SU-DHL-6 (cell line): ENCODE measurements around the gene CNGA3.

Source experiments
- H2AFZ ChIP-seq: fragments of 200-600 bp; sonication (generic); 2 replicates; pipeline ENCODE4 v1.6.1; 2014; ENCODE audit warnings: low read depth, mild to moderate bottlenecking, moderate library complexity, mixed read lengths, antibody characterized with exemption, low read length; ENCODE audit not compliant: severe bottlenecking
- H3F3A ChIP-seq: fragments of 200-600 bp; shearing (Covaris generic); 2 replicates; pipeline ENCODE4 v1.6.0; 2016; ENCODE audit warnings: antibody characterized with exemption, mild to moderate bottlenecking; ENCODE audit not compliant: insufficient read depth
- H3K27ac ChIP-seq: fragments of 200-600 bp; sonication (generic); 2 replicates; pipeline ENCODE4 v1.5.1; 2016; ENCODE audit warnings: low read depth, mild to moderate bottlenecking, low read length, moderate library complexity, mixed read lengths
- H3K27me3 ChIP-seq: fragments of 200-600 bp; sonication (generic), shearing (Covaris generic); 2 replicates; pipeline ENCODE4 v1.6.0; 2014; ENCODE audit warnings: mild to moderate bottlenecking, low read length
- H3K36me3 ChIP-seq: fragments of 200-600 bp; sonication (generic); 2 replicates; pipeline ENCODE4 v1.6.1; 2014; ENCODE audit warnings: mild to moderate bottlenecking, low read length, mixed read lengths
- H3K4me2 ChIP-seq: fragments of 300-600, 200-600 bp; shearing (Covaris generic), sonication (generic); 2 replicates; pipeline ENCODE4 v1.6.0; 2014; ENCODE audit warnings: low read length, low read depth, mild to moderate bottlenecking; ENCODE audit not compliant: poor library complexity, severe bottlenecking
- H3K4me3 ChIP-seq: fragments of 200-600 bp; sonication (generic); 2 replicates; pipeline ENCODE4 v1.5.1; 2014; ENCODE audit warnings: antibody characterized with exemption, low read length, mild to moderate bottlenecking, mixed read lengths; ENCODE audit not compliant: insufficient read depth, poor library complexity, severe bottlenecking
- H3K79me2 ChIP-seq: fragments of 200-600 bp; sonication (generic); 2 replicates; pipeline ENCODE4 v1.6.1; 2014; ENCODE audit warnings: mild to moderate bottlenecking, low read length, moderate library complexity; ENCODE audit not compliant: insufficient read depth
- H3K9ac ChIP-seq: fragments of 200-600 bp; sonication (generic); 2 replicates; pipeline ENCODE4 v1.7.0; 2014; ENCODE audit warnings: mild to moderate bottlenecking, low read length
- H3K9me2 ChIP-seq: fragments of 200-600 bp; sonication (generic); replicated peaks from 2 replicates; pipeline ENCODE4 v1.6.1; 2014; ENCODE audit warnings: low read length; ENCODE audit not compliant: insufficient read depth
- H3K9me3 ChIP-seq: fragments of 200-600 bp; sonication (generic); 2 replicates; pipeline ENCODE4 v1.6.1; 2014; ENCODE audit warnings: low read length, mixed read lengths; ENCODE audit not compliant: insufficient read depth
- H4K20me1 ChIP-seq: fragments of 200-600 bp; sonication (generic); 2 replicates; pipeline ENCODE4 v1.6.1; 2014; ENCODE audit warnings: low read depth, mild to moderate bottlenecking, antibody characterized with exemption, low read length, moderate library complexity, mixed read lengths
- CTCF ChIP-seq: fragments of 200-600 bp; sonication (generic); IDR thresholded peaks from one replicate; pipeline ENCODE4 v1.5.1; 2017; ENCODE audit warnings: antibody characterized with exemption, mild to moderate bottlenecking, low read length, moderate library complexity; ENCODE audit not compliant: insufficient read depth, poor library complexity, severe bottlenecking
- EZH2phosphoT487 ChIP-seq: fragments of 200-600 bp; sonication (generic), shearing (Covaris generic); conservative IDR thresholded peaks from 2 replicates; pipeline ENCODE4 v1.6.1; 2018; ENCODE audit warnings: mild to moderate bottlenecking, antibody characterized with exemption, low read length, moderate library complexity, mixed read lengths

The CNGA3 gene

DNA sequence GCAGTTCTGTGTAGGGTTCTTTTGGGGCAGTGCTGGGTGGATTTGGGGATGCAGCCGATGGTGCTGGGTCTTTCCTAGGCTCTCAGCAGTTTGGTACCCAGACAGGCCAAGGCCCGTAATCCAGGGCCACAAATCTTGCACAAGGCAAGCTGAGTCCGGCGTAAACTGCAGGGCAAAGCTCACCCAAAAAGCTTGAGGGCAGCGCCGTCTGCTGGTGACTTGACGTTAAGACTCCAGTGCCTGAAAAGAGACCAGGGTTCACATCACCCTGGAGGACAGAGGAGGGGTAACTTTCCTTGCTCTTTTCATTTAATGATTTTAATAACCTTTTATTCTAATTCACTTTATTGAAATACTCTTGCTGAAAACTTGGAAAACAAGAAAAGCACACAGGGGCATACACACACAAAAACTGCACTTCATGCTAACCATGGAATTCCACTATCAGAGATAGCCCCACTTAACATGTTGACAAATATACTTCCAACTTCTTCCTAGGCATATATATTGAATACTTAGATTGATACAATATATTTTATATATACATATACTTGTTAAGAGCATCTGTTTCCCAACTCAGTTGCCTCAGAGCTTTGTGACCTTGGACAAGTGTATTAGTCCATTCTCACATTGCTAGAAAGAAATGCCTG is 38.9 kb downstream of the CNGA3 start:
- H3K4me3 ChIP-seq, result no peak overlapping the region
- H3K27ac ChIP-seq, result no peak overlapping the region
- no peak overlapping the region for H3K9ac ChIP-seq
- no peak overlapping the region for H3K4me2 ChIP-seq
- H3K36me3 ChIP-seq, result no peaks in the 10 kb centered on the region
- no peaks in the 10 kb centered on the region for H4K20me1 ChIP-seq
- H3F3A ChIP-seq, result no peaks in the 10 kb centered on the region
- TF ChIP-seq EZH2phosphoT487, result no peak
- peak; percentile 66 for TF ChIP-seq CTCF
- H3K27me3 ChIP-seq, result no peaks in the 10 kb centered on the region
- H2AFZ ChIP-seq, result no peak overlapping the region
- H3K79me2 ChIP-seq, result no peaks in the 10 kb centered on the region
- no peaks in the 10 kb centered on the region for H3K9me2 ChIP-seq
- H3K9me3 ChIP-seq, result no peaks in the 10 kb centered on the region

DNA sequence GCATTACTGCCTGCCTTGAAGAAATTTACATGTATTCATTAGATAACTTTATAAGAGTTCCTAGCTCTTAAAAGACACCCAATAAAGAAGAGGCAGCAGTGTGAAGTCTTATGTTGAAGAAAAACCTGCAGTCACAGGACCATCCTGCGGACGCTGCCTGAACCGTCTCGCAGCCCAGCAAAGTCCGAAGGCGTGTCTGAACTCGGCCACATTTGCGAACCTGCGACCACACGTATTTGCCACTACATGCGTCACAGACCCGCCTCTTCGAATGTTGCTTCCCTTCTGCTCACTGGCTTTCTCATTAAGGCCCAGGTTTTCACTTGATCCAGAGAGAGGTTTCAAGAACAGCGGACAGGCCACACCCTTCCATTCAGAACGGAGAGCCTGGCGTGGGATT is 41.2 kb downstream of the CNGA3 start:
- Histone ChIP-seq H3K27me3 (no peaks in the 10 kb centered on the region), H3K4me2 (no peak overlapping the region), H3K9me3 (no peaks in the 10 kb centered on the region), H4K20me1 (no peaks in the 10 kb centered on the region), H3K79me2 (no peaks in the 10 kb centered on the region), H3K27ac (no peak overlapping the region), H3K9me2 (no peaks in the 10 kb centered on the region), H3K36me3 (no peaks in the 10 kb centered on the region), H3F3A (no peaks in the 10 kb centered on the region), H3K4me3 (no peak overlapping the region), H3K9ac (no peak overlapping the region), H2AFZ (no peak overlapping the region)
- TF ChIP-seq EZH2phosphoT487 (no peak), CTCF (no peak)

GRCh38 chr2:98388081-98388480 is 41.8 kb downstream of the CNGA3 start:
- H3K27ac ChIP-seq, result no peak overlapping the region
- TF ChIP-seq CTCF (no peak), EZH2phosphoT487 (no peak)
- no peaks in the 10 kb centered on the region for H3K9me2 ChIP-seq
- no peaks in the 10 kb centered on the region for H3K36me3 ChIP-seq
- no peaks in the 10 kb centered on the region for H3K9me3 ChIP-seq
- no peak overlapping the region for H3K4me3 ChIP-seq
- no peaks in the 10 kb centered on the region for H3F3A ChIP-seq
- H3K4me2 ChIP-seq, result no peak overlapping the region
- no peak overlapping the region for H2AFZ ChIP-seq
- no peak overlapping the region for H3K9ac ChIP-seq
- no peaks in the 10 kb centered on the region for H4K20me1 ChIP-seq
- no peaks in the 10 kb centered on the region for H3K79me2 ChIP-seq
- H3K27me3 ChIP-seq, result no peaks in the 10 kb centered on the region
